HG03378 (cell line): ENCODE results near the gene ASB18.

Experiments
- ATAC-seq: cut with Tn5 transposase; IDR thresholded peaks from one replicate; pipeline ENCODE4 v1.9.1; 2021; ENCODE audit warnings: mild to moderate bottlenecking, moderate library complexity; ENCODE audit not compliant: unreplicated experiment

The ASB18 gene

GRCh38 chr2:236176417-236176816, 87.8 kb downstream of the ASB18 start:
- no peak for ATAC-seq

GRCh38 chr2:236175548-236176150, 88.6 kb downstream of the ASB18 start:
- ATAC-seq = no peak

GRCh38 chr2:236173729-236174607, 90.2 kb downstream of the ASB18 start:
- no peak for ATAC-seq

- ATAC-seq = no peak
Observed at GRCh38 chr2:236173036-236173728, 91.0 kb downstream of the ASB18 start.

GRCh38 chr2:236172255-236173035, 91.8 kb downstream of the ASB18 start:
- ATAC-seq = no peak

GRCh38 chr2:236171680-236172254, 92.4 kb downstream of the ASB18 start:
- no peak for ATAC-seq

GRCh38 chr2:236171181-236171679, 93.0 kb downstream of the ASB18 start:
- ATAC-seq = no peak

- ATAC-seq = no peak
Observed at GRCh38 chr2:236170590-236171165, 93.5 kb downstream of the ASB18 start.

GRCh38 chr2:236169741-236170589, 94.2 kb downstream of the ASB18 start:
- ATAC-seq = no peak

- ATAC-seq = no peak
Observed at GRCh38 chr2:236169151-236169721, 95.0 kb downstream of the ASB18 start.

- ATAC-seq = no peak
Observed at GRCh38 chr2:236168110-236169080, 95.8 kb downstream of the ASB18 start, which contains the start of gene GBX2. Gene GBX2, minus strand, starts transcription at chr2:236168386. Its CDS starts 415 bp downstream, at chr2:236167971.

GRCh38 chr2:236167297-236168109, 96.7 kb downstream of the ASB18 start:
- no peak for ATAC-seq

- ATAC-seq = no peak
Observed at GRCh38 chr2:236166796-236167296, 97.4 kb downstream of the ASB18 start.

- ATAC-seq = no peak
Observed at GRCh38 chr2:236165842-236166795, 98.1 kb downstream of the ASB18 start.
